Fibroblast of peridontal ligament (primary cell): ENCODE measurements around the gene MACC1.

Experiments used
- DNase-seq: peaks from one replicate; pipeline ENCODE4 v3.0.0-alpha.2; 2010; ENCODE audit errors: extremely low read depth

Gene MACC1

GRCh38 chr7:20176578-20177242 lies 40.5 kb downstream of the MACC1 start:
- no peak for DNase-seq

GRCh38 chr7:20173828-20174227 lies 43.4 kb downstream of the MACC1 start:
- no peak for DNase-seq

DNA sequence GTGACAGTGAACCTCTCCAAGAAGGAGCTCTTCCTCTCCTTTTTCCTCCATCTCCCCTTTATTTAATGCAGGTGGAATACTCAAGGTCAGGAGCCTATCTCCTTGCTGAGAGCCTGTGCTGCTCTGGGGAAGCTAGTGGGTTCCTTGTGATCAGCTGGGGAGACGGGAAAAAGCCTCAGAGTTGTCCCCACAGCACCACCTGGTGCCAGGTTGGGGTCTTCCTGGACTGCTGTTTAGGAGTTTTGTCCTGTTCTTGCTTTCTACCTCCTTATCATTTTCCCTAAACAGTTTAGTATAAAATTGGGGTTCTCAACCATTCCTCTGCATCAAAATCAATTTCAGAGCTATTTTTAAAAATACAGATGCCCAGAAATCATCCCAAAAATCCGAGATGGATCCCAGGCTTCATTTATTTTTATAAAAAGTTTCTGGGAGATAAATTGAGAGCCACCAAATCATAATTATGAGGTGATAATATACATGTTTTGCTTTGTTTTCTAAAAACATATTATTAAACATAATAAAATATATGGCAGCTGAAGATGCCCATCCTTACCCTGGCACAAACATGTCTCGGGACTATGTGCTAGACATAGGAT lies 44.3 kb downstream of the MACC1 start:
- peak; percentile 54 for DNase-seq

- peak; percentile 59 for DNase-seq
These were observed 46.6 kb downstream of the MACC1 start for GRCh38 chr7:20170633-20171032.

- DNase-seq: peak; percentile 60
These were observed 52.1 kb downstream of the MACC1 start for GRCh38 chr7:20165146-20165510.

- DNase-seq: peak; percentile 94
These were observed 52.6 kb downstream of the MACC1 start for GRCh38 chr7:20164425-20165145.

DNA sequence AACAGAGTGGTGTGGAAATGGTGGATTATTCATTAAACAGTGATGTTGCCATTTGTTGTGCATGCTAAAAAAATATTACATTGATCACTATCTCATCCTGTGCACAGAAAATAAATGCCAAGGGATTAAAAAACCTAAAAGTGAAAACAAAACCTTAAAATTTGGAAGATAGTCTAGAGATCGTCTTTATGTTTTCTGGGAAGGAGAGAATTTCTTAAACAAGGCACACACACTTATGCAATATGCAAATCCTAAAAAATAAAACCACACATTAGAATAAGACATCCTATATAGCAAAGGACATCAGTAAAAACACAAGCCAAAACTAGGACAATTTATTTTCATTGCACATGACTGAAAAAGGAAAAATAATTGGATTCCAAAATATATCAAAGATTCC lies 54.5 kb downstream of the MACC1 start:
- no peak for DNase-seq

DNA sequence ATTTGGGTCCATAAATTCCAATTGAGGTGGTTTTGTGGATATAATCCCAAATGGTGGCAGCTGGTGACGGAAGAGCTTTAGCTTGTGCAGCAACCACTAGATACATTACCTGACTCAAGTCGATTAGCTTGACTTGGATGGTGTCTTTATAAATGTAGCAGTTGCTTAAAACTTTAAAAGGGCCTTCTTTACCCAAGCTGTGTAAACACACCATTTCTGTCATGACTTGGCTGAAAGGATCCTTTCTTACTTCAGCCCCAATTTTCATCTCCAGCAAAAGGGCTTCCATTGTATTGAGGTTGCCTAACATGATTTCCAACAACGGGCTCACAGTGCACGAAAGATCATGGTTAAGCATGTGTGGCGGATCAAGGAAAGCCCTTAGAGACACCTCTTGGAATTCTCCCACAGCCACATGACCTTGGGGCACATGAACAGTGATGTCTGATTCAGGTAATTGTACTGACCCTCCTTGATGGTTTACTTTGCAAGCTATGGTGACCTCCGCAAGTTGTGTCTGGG lies 57.9 kb downstream of the MACC1 start:
- DNase-seq: no peak

DNA sequence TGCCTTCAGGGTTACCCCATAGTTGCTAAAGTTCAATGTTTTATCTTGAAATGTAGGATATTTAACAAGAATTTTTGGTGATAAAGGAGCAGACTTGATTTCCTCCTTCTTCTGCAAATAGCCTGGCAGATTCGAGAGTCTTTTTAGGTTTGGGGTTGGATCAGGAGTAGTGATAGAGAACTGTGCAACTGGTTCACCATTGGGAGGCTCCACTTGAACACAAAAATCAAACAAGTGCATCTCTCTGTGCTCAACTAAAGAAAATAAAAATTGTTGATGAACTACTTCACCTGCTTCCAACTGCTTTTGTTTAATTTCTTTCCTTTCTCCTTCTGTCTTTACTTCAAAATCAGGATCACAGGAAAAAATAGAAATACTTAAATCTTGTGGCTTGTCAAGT lies 58.5 kb downstream of the MACC1 start:
- peak; percentile 61 for DNase-seq

DNA sequence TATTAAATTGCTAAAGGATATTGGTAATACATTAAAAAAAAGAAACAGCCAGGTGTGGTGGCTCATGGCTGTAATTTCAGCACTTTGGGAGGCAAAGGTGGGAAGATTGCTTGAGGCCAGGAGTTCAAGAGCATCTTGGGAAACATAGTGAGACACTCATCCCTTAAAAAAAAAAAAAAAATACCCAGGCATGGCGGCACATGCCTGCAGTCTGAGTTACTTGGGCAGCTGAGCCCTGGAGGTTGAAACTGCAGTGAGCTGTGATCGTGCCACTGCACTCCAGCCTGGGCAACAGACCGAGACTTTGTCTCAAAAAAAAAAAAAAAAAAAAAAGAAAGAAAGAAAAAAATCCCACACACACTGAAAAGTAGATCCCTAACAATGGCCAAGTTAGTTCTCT lies 59.7 kb downstream of the MACC1 start:
- DNase-seq: no peak

DNA sequence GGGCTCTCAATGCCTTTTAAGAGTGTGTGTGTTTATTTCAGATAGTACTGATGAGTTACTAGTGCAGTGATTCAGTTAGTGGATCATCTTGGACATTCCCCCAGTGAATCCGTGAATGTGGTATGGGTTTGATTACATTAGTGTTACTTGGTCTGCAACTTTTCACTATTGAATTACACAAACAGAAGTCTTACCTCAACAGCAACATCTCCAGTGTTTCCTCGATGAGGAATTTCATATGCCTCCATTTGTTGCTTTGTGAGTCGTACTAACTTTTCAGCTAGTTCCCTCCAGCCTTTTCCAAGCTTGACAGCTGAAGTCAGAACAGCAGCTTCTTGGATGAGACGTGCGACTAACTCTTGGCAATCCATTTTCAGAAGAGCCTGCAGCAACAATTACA lies 63.2 kb downstream of the MACC1 start:
- peak; percentile 53 for DNase-seq

GRCh38 chr7:20153567-20153966 lies 63.6 kb downstream of the MACC1 start:
- DNase-seq: no peak

DNA sequence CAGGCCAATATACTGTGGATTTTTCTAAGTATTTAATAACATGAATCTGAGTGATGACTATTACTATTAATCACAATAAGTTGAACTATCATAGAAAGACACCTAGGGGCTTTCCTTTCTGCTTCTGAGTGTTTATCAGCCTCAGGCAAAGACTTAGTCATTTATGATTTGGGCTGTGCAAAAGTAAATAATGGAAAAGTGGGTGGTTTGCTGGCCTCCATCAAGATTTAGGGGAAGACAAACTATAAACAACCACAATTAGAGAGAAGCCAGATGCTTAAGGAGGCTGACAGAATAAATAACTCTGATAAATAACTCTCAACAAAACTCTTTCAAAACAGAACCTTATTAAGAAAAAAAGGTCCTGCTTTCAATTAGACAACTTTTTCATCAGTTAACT lies 64.7 kb downstream of the MACC1 start:
- DNase-seq: no peak

GRCh38 chr7:20151708-20152456 lies 65.3 kb downstream of the MACC1 start:
- DNase-seq: no peak

DNA sequence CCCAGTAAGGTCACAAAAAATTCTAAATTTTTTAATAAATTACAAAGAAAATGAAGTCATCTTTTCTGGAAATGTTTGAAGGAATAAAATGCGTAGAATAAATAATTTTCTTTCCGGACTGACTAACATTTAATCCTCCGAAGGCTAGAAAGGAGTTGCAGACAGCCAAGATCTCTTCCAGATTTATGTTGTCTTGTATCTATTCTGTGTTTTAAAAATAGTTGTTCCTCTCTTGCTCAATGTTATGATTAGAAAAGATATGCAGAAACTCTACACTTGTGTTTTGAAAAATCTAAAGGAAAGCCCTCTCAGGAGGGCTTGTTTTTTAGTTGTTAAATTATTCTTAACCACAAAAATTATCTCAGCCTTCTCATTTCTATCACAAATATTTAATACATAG lies 70.7 kb downstream of the MACC1 start:
- DNase-seq: peak; percentile 50

DNA sequence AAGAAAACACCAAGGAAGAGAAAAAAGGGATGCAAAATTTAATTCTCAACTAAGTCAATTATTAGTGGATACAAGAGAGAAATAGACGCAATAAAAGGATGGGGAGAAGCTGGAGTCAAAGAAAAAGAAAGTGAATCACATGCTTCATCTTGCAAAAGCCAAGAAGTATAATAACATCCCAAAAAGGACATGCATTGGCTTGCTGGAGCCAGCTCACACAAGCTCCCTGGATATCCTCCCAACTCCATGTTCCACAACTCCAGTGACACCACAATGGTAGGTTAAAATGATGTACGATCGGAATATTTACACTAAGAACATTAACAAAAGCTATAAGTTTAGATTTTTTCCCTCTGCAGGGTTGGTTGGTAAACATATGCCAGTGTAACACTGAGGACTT lies 72.4 kb downstream of the MACC1 start:
- DNase-seq: no peak

GRCh38 chr7:20141666-20142065 lies 75.5 kb downstream of the MACC1 start:
- DNase-seq: no peak

- no peak for DNase-seq
These were observed 76.2 kb downstream of the MACC1 start for GRCh38 chr7:20141002-20141345.

- DNase-seq: no peak
These were observed 76.7 kb downstream of the MACC1 start for GRCh38 chr7:20140291-20141001.

DNA sequence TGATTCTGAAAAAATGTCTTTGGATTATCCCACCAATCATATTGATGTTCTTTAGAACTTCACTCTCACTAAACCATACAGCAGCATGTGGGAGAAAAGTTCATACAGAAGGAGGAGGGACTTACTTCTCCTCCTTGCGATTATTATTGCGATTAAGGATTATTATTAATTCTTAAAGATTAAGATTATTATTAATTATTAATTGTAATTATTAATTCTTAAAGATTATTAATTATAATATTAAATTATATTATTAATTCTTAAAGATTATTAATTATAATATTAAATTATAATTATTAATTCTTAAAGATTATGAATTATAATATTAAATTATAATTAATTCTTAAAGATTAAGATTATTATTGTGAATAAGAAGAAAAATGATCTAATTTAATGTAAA lies 80.5 kb downstream of the MACC1 start:
- DNase-seq: no peak

- no peak for DNase-seq
These were observed 83.4 kb downstream of the MACC1 start for GRCh38 chr7:20133803-20134202.

- DNase-seq: no peak
These were observed 84.6 kb downstream of the MACC1 start for GRCh38 chr7:20132585-20132984.
